IMR-90 (cell line): Measurements from ENCODE around the gene OPTC. TPM values are rescaled to one million over a fixed set of nuclear protein-coding genes. Genes with fewer than 3 reads are reported as not detected.

Source experiments
- ATAC-seq: fragments of 200-7000 bp; cut with Tn5 transposase; 2 replicates; pipeline ENCODE4 v1.9.1; 2020; ENCODE audit warnings: low read depth, mild to moderate bottlenecking, moderate library complexity
- BruUV-seq: library from RNA; stranded (reverse); fragments of 400-500 nt; replicated peaks from 2 replicates; lab custom pipeline; 2021; lab: Mats Ljungman, UMichigan
- CTCF ChIA-PET: fragments of 300-600 bp; formaldehyde crosslinking; extraction: SDS; loops from one replicate; lab custom pipeline; 2021; ENCODE audit warnings: antibody characterized with exemption; lab: Yijun Ruan, JAX
- POLR2A ChIA-PET: fragments of 300-600 bp; sonication (Branson Sonifier 250); formaldehyde crosslinking; loops from one replicate; lab custom pipeline; 2022; ENCODE audit warnings: antibody characterized with exemption; ENCODE audit not compliant: unreplicated experiment; lab: Charles Lee
- DNase-seq: peaks from one replicate; pipeline ENCODE4 v3.0.0; 2013
- H2AFZ ChIP-seq: replicated peaks from 2 replicates; pipeline ENCODE3; 2013; ENCODE audit warnings: low read length, mild to moderate bottlenecking; ENCODE audit not compliant: poor library complexity
- H2AK5ac ChIP-seq: 2 replicates; pipeline ENCODE4 v1.6.1; 2013; ENCODE audit warnings: low read depth, low read length, inconsistent platforms
- H2AK9ac ChIP-seq: replicated peaks from 2 replicates; pipeline ENCODE3; 2013; ENCODE audit warnings: mild to moderate bottlenecking, low read depth, low read length, moderate library complexity; ENCODE audit not compliant: poor library complexity
- H2BK120ac ChIP-seq: 2 replicates; pipeline ENCODE4 v1.6.1; 2013; ENCODE audit warnings: low read depth, low read length, inconsistent platforms
- H2BK15ac ChIP-seq: 3 replicates; pipeline ENCODE4 v1.6.1; 2013; ENCODE audit warnings: low read depth, low read length, inconsistent platforms
- H2BK20ac ChIP-seq: 2 replicates; pipeline ENCODE4 v1.6.1; 2013; ENCODE audit warnings: low read depth, mild to moderate bottlenecking, inconsistent platforms, low read length, moderate library complexity
- H2BK5ac ChIP-seq: 2 replicates; pipeline ENCODE4 v1.6.1; 2013; ENCODE audit warnings: mild to moderate bottlenecking, low read depth, low read length, inconsistent platforms; ENCODE audit not compliant: poor library complexity, severe bottlenecking
- H3K14ac ChIP-seq: replicated peaks from 2 replicates; pipeline ENCODE4 v1.6.1; 2013; ENCODE audit warnings: low read depth, low read length, inconsistent platforms
- H3K18ac ChIP-seq: 2 replicates; pipeline ENCODE4 v1.6.1; 2013; ENCODE audit warnings: low read depth, low read length, control low read depth
- H3K23ac ChIP-seq: 2 replicates; pipeline ENCODE4 v1.6.1; 2013; ENCODE audit warnings: low read depth, low read length, inconsistent platforms
- H3K27ac ChIP-seq: 2 replicates; pipeline ENCODE4 v1.5.1; 2013; ENCODE audit warnings: mild to moderate bottlenecking, control low read depth, low read length; ENCODE audit not compliant: insufficient read depth
- H3K27me3 ChIP-seq: 2 replicates; pipeline ENCODE4 v1.6.1; 2013; ENCODE audit warnings: low read length; ENCODE audit not compliant: control insufficient read depth, insufficient read depth
- H3K36me3 ChIP-seq: 2 replicates; pipeline ENCODE4 v1.6.1; 2013; ENCODE audit warnings: low read length, mixed read lengths; ENCODE audit not compliant: control insufficient read depth, insufficient read depth
- H3K4ac ChIP-seq: 2 replicates; pipeline ENCODE4 v1.6.1; 2013; ENCODE audit warnings: low read depth, low read length, inconsistent platforms
- H3K4me1 ChIP-seq: 2 replicates; pipeline ENCODE4 v1.6.1; 2013; ENCODE audit warnings: low read length, mixed read lengths; ENCODE audit not compliant: control insufficient read depth, insufficient read depth
- H3K4me2 ChIP-seq: 2 replicates; pipeline ENCODE4 v1.6.1; 2013; ENCODE audit warnings: low read depth, mild to moderate bottlenecking, control low read depth, low read length, moderate library complexity
- H3K4me3 ChIP-seq: 2 replicates; pipeline ENCODE4 v1.5.1; 2013; ENCODE audit warnings: low read depth, mild to moderate bottlenecking, control low read depth, low read length, moderate library complexity; ENCODE audit not compliant: insufficient read depth
- H3K56ac ChIP-seq: 2 replicates; pipeline ENCODE4 v1.6.1; 2013; ENCODE audit warnings: low read length, inconsistent platforms; ENCODE audit not compliant: insufficient read depth; ENCODE audit errors: extremely low read depth
- H3K79me1 ChIP-seq, 2 experiments: 2 replicates each; pipeline ENCODE4 v1.6.1; 2013; ENCODE audit warnings: low read length in 2 of 2, inconsistent platforms in 1 of 2, low read depth in 1 of 2
- H3K9ac ChIP-seq: 2 replicates; pipeline ENCODE4 v1.6.1; 2013; ENCODE audit warnings: low read depth, low read length, control low read depth
- H3K9me1 ChIP-seq: 2 replicates; pipeline ENCODE4 v1.6.1; 2013; ENCODE audit warnings: low read length, inconsistent platforms; ENCODE audit not compliant: insufficient read depth
- H3K9me3 ChIP-seq: 2 replicates; pipeline ENCODE4 v1.6.1; 2013; ENCODE audit warnings: low read length; ENCODE audit not compliant: control insufficient read depth, insufficient read depth
- H4K20me1 ChIP-seq: 2 replicates; pipeline ENCODE4 v1.6.1; 2013; ENCODE audit warnings: low read length, inconsistent platforms; ENCODE audit not compliant: insufficient read depth
- H4K5ac ChIP-seq: 2 replicates; pipeline ENCODE4 v1.6.1; 2013; ENCODE audit warnings: mild to moderate bottlenecking, low read depth, low read length, control low read depth
- H4K8ac ChIP-seq, 2 experiments: 2 replicates each; pipeline ENCODE4 v1.6.1; 2013; ENCODE audit warnings: low read depth in 2 of 2, low read length in 2 of 2, control low read depth in 1 of 2, inconsistent platforms in 1 of 2
- H4K91ac ChIP-seq: 2 replicates; pipeline ENCODE4 v1.6.1; 2013; ENCODE audit warnings: low read depth, low read length, inconsistent platforms; ENCODE audit not compliant: insufficient read depth
- CEBPB ChIP-seq: IDR thresholded peaks from 2 replicates; pipeline ENCODE4 v1.6.1; 2012; ENCODE audit warnings: low read depth, low read length, improper control_type of control experiment
- ELK1 ChIP-seq: fragments of 150-350 bp; IDR thresholded peaks from 2 replicates; pipeline ENCODE4 v1.6.1; 2016; ENCODE audit warnings: low read depth, mild to moderate bottlenecking, low read length, moderate library complexity, borderline replicate concordance
- MAFK ChIP-seq: IDR thresholded peaks from 2 replicates; pipeline ENCODE4 v1.6.1; 2012; ENCODE audit warnings: low read depth, low read length, improper control_type of control experiment
- MAZ ChIP-seq: IDR thresholded peaks from 2 replicates; pipeline ENCODE4 v1.6.1; 2012; ENCODE audit warnings: low read depth, mild to moderate bottlenecking, low read length, improper control_type of control experiment, moderate library complexity, borderline replicate concordance
- MXI1 ChIP-seq: IDR thresholded peaks from 2 replicates; pipeline ENCODE4 v1.6.1; 2012; ENCODE audit warnings: low read depth, mild to moderate bottlenecking, low read length, moderate library complexity, borderline replicate concordance
- NFE2L2 ChIP-seq: fragments of 150-350 bp; IDR thresholded peaks from 2 replicates; pipeline ENCODE4 v1.6.1; 2016; ENCODE audit warnings: low read depth, mild to moderate bottlenecking, low read length
- RAD21 ChIP-seq: IDR thresholded peaks from 2 replicates; pipeline ENCODE4 v1.6.1; 2012; ENCODE audit warnings: low read length, improper control_type of control experiment
- WGBS, 2 experiments: methylation state at CpG; one replicate each; pipeline versions ENCODE4 v1.1.5 to v1.1.7; 2013; ENCODE audit warnings: missing lambda C conversion rate in 2 of 2; ENCODE audit not compliant: insufficient read length in 1 of 2; ENCODE audit errors: extremely low coverage in 2 of 2; 5-methylcytosine and 5-hydroxymethylcytosine counted together
- dilution Hi-C: fragments of 300-500 bp; cut with HindIII; formaldehyde crosslinking; loops from one replicate; pipeline ENCODE4 v1.14.3; 2018; ENCODE audit warnings: low sequenced_read_pairs; ENCODE audit not compliant: unreplicated experiment
- in situ Hi-C: fragments of 300-500 bp; cut with MboI; formaldehyde crosslinking; loops from 3 replicates; pipeline ENCODE4 v1.14.3; 2019; ENCODE audit warnings: low sequenced_read_pairs, inconsistent platforms, mixed read lengths
- intact Hi-C: fragments of 100-400 bp; cut with micrococcal nuclease; formaldehyde crosslinking; loops from 2 replicates; pipeline ENCODE4 v1.10.0; 2022
- polyA plus RNA-seq, 3 experiments: library from polyadenylated mRNA; depleted of rRNA; stranded (reverse); fragments of >200 nt; gene quantifications; 2 replicates each; pipeline ENCODE4 v1.2.3, GENCODE V29; 2012; ENCODE audit warnings: low replicate concordance in 1 of 3
- total RNA-seq: library from RNA; depleted of rRNA; stranded (reverse); fragments of >200 nt; gene quantifications from 2 replicates; pipeline ENCODE4 v1.2.3, GENCODE V29; 2012

Gene OPTC
- total and polyA plus RNA-seq, 2 of the 4 experiments (the other 2 are of a cell fraction), result not detected

- Histone ChIP-seq H2AFZ (no peak overlapping the region), H3K18ac (no peak overlapping the region), H2BK5ac (no peak overlapping the region), H3K36me3 (no peaks in the 10 kb centered on the region), H2BK15ac (no peak overlapping the region), H3K4me2 (no peak overlapping the region), H2BK20ac (no peak overlapping the region; the same call in 1 of the 2 replicates), H3K9ac (no peak overlapping the region), H3K79me1 (no peaks in the 10 kb centered on the region; a peak in 1 of 4 replicates), H3K23ac (no peak overlapping the region), H4K5ac (no peak overlapping the region), H4K91ac (no peak overlapping the region), H3K14ac (no peak overlapping the region), H3K56ac (no peak overlapping the region), H3K9me3 (no peaks in the 10 kb centered on the region), H4K20me1 (no peaks in the 10 kb centered on the region), H3K4me3 (no peak overlapping the region), H3K4me1 (peaks cover 25% of the 10 kb centered on the region), H4K8ac (no peak overlapping the region), H2AK5ac (0 out of 2 replicates have a peak overlapping the region, but pooled peaks have one; percentile 5), H3K4ac (0 out of 2 replicates have a peak overlapping the region, but pooled peaks have one; percentile 27), H3K9me1 (peaks cover 12% of the 10 kb centered on the region), H2AK9ac (no peak overlapping the region), H3K27ac (no peak overlapping the region), H3K27me3 (peaks cover 11% of the 10 kb centered on the region; the same call in 1 of the 2 replicates), H2BK120ac (no peak overlapping the region)
- dilution Hi-C loops (no loop called here), in situ Hi-C loops (no loop called here), intact Hi-C loops (loop anchor here (5.0 kb wide), 1 partner anchor 76 kb away; no protein-coding TSS in a partner anchor)
- CTCF ChIA-PET, result interaction anchor here (0.9 kb wide), 1 partner anchor 10 kb away, joined by 5 read pairs; no protein-coding TSS in a partner anchor
- BruUV-seq, result no TSS peak
- TF ChIP-seq CEBPB (no peak), RAD21 (no peak), NFE2L2 (no peak), MAFK (no peak), MAZ (no peak), MXI1 (no peak), ELK1 (no peak)
- POLR2A ChIA-PET, result no interaction called here
- DNase-seq, result no peak
- no peak for ATAC-seq
- WGBS, 2 experiments, result no CpG with 5 or more reads among the region's 3 CpGs
Observed at GRCh38 chr1:203478231-203478630, 15.7 kb upstream of the OPTC start.
